ENCODE results near the gene FAM110C.
"Not testable (repeated sequence)": the region's sequence is repeated elsewhere in the genome, so short reads cannot be mapped to it uniquely, and the experiment has no call there.

Gene FAM110C

GRCh38 chr2:15916-16315, 30.4 kb downstream of the FAM110C start:
- H3K27me3 ChIP-seq (ENCODE audit: insufficient read depth, low read length); H3K14ac ChIP-seq (ENCODE audit: low read length); H3K23ac ChIP-seq (ENCODE audit: low read length); H3K18ac ChIP-seq (ENCODE audit: low read length); H3K36me3 ChIP-seq (ENCODE audit: control insufficient read depth in 1 of 2, insufficient read depth in 2 of 2, low read length in 2 of 2); H4K12ac ChIP-seq (ENCODE audit: low read depth, low read length); H2AK5ac ChIP-seq (ENCODE audit: low read length); H3K9me3 ChIP-seq (ENCODE audit: insufficient read depth, low read depth, low read length); H4K91ac ChIP-seq (ENCODE audit: low read depth, low read length); H2BK120ac ChIP-seq (ENCODE audit: insufficient read depth, low read length, poor library complexity); H3K27ac ChIP-seq (ENCODE audit: low read depth, low read length); H2AFZ ChIP-seq (ENCODE audit: insufficient read depth, low read length, poor library complexity); H3K4me1 ChIP-seq (ENCODE audit: control insufficient read depth in 1 of 2, insufficient read depth in 2 of 2, low read length in 2 of 2); H3K4ac ChIP-seq (ENCODE audit: low read depth, low read length); H3K9ac ChIP-seq (ENCODE audit: low read length); H3K4me2 ChIP-seq (ENCODE audit: low read length); H3K79me2 ChIP-seq (ENCODE audit: control insufficient read depth, insufficient read depth, low read length, poor library complexity); H3K79me1 ChIP-seq (ENCODE audit: low read length); H2BK5ac ChIP-seq (ENCODE audit: low read depth, low read length, poor library complexity); H3K4me3 ChIP-seq (ENCODE audit: low read depth, low read length); H4K8ac ChIP-seq (ENCODE audit: low read depth, low read length); H2BK12ac ChIP-seq (ENCODE audit: low read length): not testable (repeated sequence)
- no CpG with 5 or more reads among the region's 2 CpGs for WGBS (ENCODE audit: extremely low coverage, insufficient coverage, insufficient read length)
- DNase-seq, result peak in 1 of 2 donors; percentile 9

GRCh38 chr2:11248-11941, 34.9 kb downstream of the FAM110C start:
- no peak overlapping the region for H3K23ac ChIP-seq (ENCODE audit: low read length)
- no peak overlapping the region for H3K18ac ChIP-seq (ENCODE audit: low read length)
- DNase-seq, result peak; percentile 98 to 100
- no peaks in the 10 kb centered on the region for H3K27me3 ChIP-seq (ENCODE audit: insufficient read depth, low read length)
- H3K4me3 ChIP-seq (ENCODE audit: low read depth, low read length), result peak overlapping the region; percentile 68
- H4K12ac ChIP-seq (ENCODE audit: low read depth, low read length), result no peak overlapping the region
- no peak overlapping the region for H3K4ac ChIP-seq (ENCODE audit: low read depth, low read length)
- no peak overlapping the region for H2AK5ac ChIP-seq (ENCODE audit: low read length)
- H3K14ac ChIP-seq (ENCODE audit: low read length), result no peak overlapping the region
- peaks cover 8% of the 10 kb centered on the region for H3K9me3 ChIP-seq (ENCODE audit: insufficient read depth, low read depth, low read length)
- no peak overlapping the region for H4K91ac ChIP-seq (ENCODE audit: low read depth, low read length)
- no peaks in the 10 kb centered on the region for H3K79me1 ChIP-seq (ENCODE audit: low read length)
- no peak overlapping the region for H2BK5ac ChIP-seq (ENCODE audit: low read depth, low read length, poor library complexity)
- no peak overlapping the region for H4K8ac ChIP-seq (ENCODE audit: low read depth, low read length)
- no peak overlapping the region for H2BK120ac ChIP-seq (ENCODE audit: insufficient read depth, low read length, poor library complexity)
- H3K4me1 ChIP-seq (ENCODE audit: control insufficient read depth in 1 of 2, insufficient read depth in 2 of 2, low read length in 2 of 2), result no peaks in the 10 kb centered on the region
- no peak overlapping the region for H3K27ac ChIP-seq (ENCODE audit: low read depth, low read length)
- no peaks in the 10 kb centered on the region for H3K79me2 ChIP-seq (ENCODE audit: control insufficient read depth, insufficient read depth, low read length, poor library complexity)
- H3K36me3 ChIP-seq (ENCODE audit: control insufficient read depth in 1 of 2, insufficient read depth in 2 of 2, low read length in 2 of 2), result no peaks in the 10 kb centered on the region
- H2AFZ ChIP-seq (ENCODE audit: insufficient read depth, low read length, poor library complexity), result no peak overlapping the region
- H3K9ac ChIP-seq (ENCODE audit: low read length), result no peak overlapping the region
- H2BK12ac ChIP-seq (ENCODE audit: low read length), result no peak overlapping the region
- WGBS (ENCODE audit: extremely low coverage, insufficient coverage, insufficient read length), result no CpG with 5 or more reads among the region's 54 CpGs
- H3K4me2 ChIP-seq (ENCODE audit: low read length), result peak overlapping the region; percentile 56

DNA sequence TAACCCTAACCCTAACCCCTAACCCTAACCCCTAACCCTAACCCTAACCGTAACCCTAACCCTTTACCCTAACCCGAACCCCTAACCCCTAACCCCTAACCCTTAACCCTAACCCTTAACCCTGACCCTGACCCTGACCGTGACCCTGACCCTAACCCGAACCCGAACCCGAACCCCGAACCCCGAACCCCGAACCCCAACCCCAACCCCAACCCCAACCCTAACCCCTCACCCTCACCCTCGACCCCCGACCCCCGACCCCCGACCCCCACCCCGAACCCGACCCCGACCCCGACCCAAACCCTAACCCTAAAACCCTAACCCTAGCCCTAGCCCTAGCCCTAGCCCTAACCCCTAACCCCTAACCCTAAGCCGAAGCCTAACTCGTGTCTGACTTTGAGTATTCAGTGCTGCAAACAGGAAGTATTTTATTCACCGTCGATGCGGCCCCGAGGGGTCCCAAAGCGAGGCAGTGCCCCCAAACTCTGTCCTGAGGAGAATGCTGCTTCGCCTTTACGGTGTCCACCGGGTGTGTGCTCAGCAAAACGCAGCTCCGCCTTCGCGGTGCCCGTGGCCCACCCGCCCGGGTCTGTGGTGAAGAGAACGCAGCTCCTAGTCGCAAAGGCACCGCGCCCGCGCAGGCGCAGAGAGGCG, 36.0 kb downstream of the FAM110C start:
- Histone ChIP-seq H3K27me3 (ENCODE audit: insufficient read depth, low read length) (no peaks in the 10 kb centered on the region), H3K14ac (ENCODE audit: low read length) (no peak overlapping the region), H3K4me3 (ENCODE audit: low read depth, low read length) (no peak overlapping the region), H4K8ac (ENCODE audit: low read depth, low read length) (no peak overlapping the region), H4K91ac (ENCODE audit: low read depth, low read length) (no peak overlapping the region), H2BK120ac (ENCODE audit: insufficient read depth, low read length, poor library complexity) (no peak overlapping the region), H3K36me3 (ENCODE audit: control insufficient read depth in 1 of 2, insufficient read depth in 2 of 2, low read length in 2 of 2) (no peaks in the 10 kb centered on the region), H3K9me3 (ENCODE audit: insufficient read depth, low read depth, low read length) (peaks cover 8% of the 10 kb centered on the region), H3K27ac (ENCODE audit: low read depth, low read length) (no peak overlapping the region), H3K79me2 (ENCODE audit: control insufficient read depth, insufficient read depth, low read length, poor library complexity) (no peaks in the 10 kb centered on the region), H3K18ac (ENCODE audit: low read length) (no peak overlapping the region), H4K12ac (ENCODE audit: low read depth, low read length) (no peak overlapping the region), H3K4ac (ENCODE audit: low read depth, low read length) (no peak overlapping the region), H2BK5ac (ENCODE audit: low read depth, low read length, poor library complexity) (no peak overlapping the region), H2BK12ac (ENCODE audit: low read length) (no peak overlapping the region), H3K23ac (ENCODE audit: low read length) (no peak overlapping the region), H3K9ac (ENCODE audit: low read length) (no peak overlapping the region), H2AK5ac (ENCODE audit: low read length) (no peak overlapping the region), H3K4me1 (ENCODE audit: control insufficient read depth in 1 of 2, insufficient read depth in 2 of 2, low read length in 2 of 2) (no peaks in the 10 kb centered on the region), H2AFZ (ENCODE audit: insufficient read depth, low read length, poor library complexity) (no peak overlapping the region), H3K79me1 (ENCODE audit: low read length) (no peaks in the 10 kb centered on the region), H3K4me2 (ENCODE audit: low read length) (no peak overlapping the region)
- 100% methylated on average over 10 of the region's 42 CpGs for WGBS (ENCODE audit: extremely low coverage, insufficient coverage, insufficient read length)
- peak; percentile 50 to 64 for DNase-seq

Measured in trophoblast cell (in vitro differentiated cells and primary cell).